Measurements from ENCODE around the gene DPYD.

DPYD gene

GRCh38 chr1:97685360-97685759, 235.5 kb downstream of the DPYD start:
- no peak for DNase-seq

DNA sequence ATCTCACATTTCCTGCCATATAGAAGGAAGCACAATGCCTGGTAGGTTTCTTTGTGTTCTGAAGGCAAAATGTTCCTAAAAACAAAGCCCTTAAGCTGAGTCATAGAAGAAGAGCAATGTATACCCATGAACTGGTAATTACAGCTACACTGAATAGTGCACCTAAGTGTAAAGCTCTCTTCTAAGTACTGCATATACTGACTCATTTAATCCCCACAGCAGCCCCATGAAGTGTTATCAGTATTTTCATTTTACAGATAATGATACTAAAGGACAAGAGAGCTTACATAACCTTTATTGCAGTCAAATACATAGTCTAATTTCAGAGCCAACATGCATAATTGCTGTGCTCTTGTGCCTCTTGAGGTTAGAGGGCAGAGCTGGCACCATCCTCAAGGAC, 239.9 kb downstream of the DPYD start:
- DNase-seq, result no peak

DNA sequence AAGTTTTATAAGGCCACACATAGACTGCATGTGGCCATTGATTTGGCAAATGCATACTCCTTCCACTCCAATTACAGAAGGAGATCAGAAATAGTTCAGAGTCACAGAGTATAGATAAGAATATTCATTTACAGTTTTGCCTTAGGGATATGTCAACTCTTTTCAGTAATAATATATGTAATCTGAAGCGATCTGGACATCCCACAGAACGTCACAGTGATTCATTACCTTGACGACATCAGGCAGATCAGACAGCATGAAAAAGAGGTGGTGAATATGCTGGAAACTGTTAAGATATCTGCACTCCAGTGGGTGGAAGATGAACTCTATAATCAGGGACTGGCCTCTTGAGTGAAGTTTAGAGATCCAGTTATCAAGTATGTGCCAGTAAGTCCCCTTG, 240.4 kb downstream of the DPYD start:
- DNase-seq, result no peak

DNA sequence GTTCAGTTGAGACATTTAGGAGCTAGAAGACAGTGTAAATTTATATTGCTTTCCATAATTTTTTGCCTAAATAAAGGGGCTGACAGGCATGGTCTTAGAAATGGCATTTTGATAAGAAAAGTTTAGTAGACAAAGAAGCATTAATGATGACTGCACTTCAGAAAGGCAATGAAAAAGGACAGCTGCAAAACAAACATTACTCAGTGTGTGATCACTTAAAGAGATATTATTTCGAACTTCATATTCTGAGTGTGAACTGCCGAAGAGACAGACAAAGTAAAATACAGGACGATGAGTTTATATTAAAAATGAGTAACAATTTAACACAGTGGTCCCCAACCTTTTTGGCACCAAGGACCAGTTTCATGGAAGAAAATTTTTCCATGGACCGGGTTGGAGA, 243.1 kb downstream of the DPYD start:
- DNase-seq, result no peak

DNA sequence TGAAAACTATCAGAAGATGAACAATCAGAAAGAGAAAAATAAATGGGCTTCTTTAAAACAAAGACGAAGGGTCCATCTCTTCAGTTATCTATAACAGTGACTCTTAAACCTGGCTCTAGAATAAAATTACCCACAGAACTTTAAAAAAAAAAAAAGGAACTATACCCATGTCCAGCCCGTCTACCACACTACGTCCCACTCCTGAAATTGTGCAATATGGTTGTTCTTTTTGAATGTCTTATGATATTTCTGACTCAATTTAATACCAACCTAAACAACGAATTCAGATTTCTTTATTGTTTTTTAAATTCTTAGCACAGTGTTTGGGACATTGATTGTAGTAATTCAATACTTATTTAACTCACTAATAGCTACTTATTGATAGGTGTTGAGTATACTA, 246.3 kb downstream of the DPYD start:
- DNase-seq, result no peak

- DNase-seq, result peak; percentile 48
Measured at GRCh38 chr1:97668945-97669344, 251.9 kb downstream of the DPYD start.

- no peak for DNase-seq
Measured at GRCh38 chr1:97660431-97661105, 260.3 kb downstream of the DPYD start.

- peak; percentile 56 for DNase-seq
Measured at GRCh38 chr1:97654876-97655585, 265.8 kb downstream of the DPYD start.

- no peak for DNase-seq
Measured at GRCh38 chr1:97651250-97651649, 269.6 kb downstream of the DPYD start.

GRCh38 chr1:97649591-97649990, 271.2 kb downstream of the DPYD start:
- no peak for DNase-seq

DNA sequence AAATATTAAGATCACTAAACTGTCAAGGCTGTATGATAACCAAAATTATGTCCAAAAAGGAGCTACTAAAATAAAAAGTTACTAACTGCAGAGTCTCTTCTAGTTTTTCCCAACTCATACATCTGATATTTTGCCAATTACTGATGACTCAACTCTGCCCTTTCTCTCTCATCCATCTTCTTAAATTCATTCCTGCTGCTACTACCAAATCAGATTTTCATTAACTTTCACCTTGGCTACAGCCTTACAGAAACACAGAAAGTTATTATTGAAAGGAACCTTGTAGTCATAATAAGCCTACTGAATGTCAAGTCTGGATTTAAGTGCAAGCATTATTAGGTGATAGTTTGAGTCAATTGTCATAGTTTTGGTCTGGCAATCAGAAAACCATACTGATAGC, 273.1 kb downstream of the DPYD start:
- DNase-seq, result peak; percentile 66

- no peak for DNase-seq
Measured at GRCh38 chr1:97646071-97646470, 274.8 kb downstream of the DPYD start.

DNA sequence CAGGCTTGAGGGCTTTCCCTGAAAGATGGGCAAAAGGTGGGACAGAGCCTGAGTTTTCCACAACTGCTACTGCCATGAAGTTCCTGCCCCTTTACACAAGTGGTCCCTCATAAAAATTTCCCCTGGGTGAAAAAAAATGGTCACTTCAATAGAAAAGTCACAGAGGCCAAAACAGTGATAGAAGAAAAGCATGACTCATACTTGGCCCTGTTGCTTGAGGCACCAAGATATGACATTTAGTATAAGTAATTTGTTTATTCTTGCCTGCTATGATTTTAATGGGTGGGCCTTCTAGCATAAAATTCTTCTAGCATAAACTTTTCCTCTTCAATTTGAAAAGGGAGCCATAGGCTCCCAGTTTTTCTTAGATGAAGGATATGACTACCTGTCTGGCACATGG, 280.2 kb downstream of the DPYD start:
- DNase-seq, result no peak

DNA sequence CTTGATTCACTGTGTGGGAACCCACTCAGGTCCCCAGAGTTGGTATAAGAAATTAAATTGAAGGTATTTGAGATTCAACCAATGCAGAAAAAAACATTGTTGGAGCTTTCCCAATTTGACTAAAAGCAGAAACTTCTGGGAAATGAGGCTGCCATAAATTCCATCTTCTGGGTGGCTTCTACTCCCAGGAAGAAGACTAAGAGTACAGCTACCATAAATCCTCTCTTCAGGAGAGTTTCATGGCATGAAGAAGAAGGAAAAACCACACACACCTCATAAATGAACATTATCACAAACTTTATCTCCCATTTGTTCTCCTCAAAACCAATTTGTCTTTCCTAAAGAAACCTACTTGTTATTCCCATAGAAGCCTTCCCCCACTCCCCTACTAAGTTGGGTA, 283.9 kb downstream of the DPYD start:
- DNase-seq, result peak; percentile 6

GRCh38 chr1:97634758-97635157, 286.1 kb downstream of the DPYD start:
- DNase-seq, result no peak

- no peak for DNase-seq
Measured at GRCh38 chr1:97632776-97633175, 288.1 kb downstream of the DPYD start.

DNA sequence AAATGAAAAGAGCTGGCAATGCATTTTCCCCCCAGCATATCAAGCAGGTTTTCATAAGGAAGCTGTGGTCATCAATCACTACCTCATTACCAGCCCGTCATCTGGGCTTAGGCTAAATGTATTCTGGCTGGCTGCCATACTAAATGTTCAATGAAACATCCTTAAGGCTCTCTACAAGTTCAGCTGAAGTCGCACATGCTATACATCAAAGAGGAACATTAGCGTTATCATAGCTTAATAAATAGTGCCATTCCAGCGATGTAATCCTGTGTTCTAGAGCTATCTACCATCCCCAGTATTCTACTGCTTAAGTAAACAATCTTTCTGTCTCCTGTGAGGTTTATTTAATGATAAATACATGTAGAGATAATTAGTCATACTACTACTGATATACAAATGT, 288.8 kb downstream of the DPYD start:
- peak; percentile 51 for DNase-seq

- peak; percentile 11 for DNase-seq
Measured at GRCh38 chr1:97630948-97631347, 289.9 kb downstream of the DPYD start.

DNA sequence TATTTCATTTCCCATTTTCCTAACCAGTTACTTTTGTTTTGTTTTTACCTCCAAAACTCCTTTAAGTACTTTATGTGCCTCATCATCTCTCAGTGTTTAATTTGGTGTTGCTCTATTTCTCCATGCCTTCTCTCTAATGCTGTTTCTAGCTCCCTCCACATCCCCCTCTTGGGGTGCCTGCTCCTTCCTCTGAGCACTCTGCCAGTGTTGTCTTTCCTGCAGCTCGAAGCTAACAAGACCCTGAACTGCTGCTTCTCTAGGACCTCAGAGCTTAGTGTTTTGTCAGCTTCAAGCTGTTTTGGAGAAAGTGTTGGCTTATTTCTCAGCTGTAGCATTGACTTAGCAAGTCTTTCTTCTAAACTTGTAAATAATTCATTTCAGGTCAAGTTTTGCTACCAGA, 290.6 kb downstream of the DPYD start:
- DNase-seq, result no peak

- no peak for DNase-seq
Measured at GRCh38 chr1:97623220-97623619, 297.6 kb downstream of the DPYD start.

DNA sequence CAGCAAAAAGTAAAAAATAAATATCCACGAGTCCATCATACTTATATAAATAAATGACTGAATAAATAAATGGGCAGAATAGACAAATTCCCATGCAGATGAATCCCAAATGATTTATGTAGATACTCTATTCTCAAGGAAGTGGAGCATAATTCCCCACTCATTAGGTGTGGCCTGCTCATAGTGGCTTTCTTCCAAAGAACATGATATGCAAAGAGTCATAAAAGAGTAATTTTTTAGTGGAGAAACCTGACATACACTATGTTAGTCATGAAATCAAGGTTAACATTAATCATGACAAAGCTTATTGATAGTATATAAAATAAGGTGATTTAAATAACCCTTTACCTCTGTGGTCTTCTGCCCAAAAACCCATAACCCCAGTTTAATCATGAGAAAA, 298.9 kb downstream of the DPYD start:
- no peak for DNase-seq

DNA sequence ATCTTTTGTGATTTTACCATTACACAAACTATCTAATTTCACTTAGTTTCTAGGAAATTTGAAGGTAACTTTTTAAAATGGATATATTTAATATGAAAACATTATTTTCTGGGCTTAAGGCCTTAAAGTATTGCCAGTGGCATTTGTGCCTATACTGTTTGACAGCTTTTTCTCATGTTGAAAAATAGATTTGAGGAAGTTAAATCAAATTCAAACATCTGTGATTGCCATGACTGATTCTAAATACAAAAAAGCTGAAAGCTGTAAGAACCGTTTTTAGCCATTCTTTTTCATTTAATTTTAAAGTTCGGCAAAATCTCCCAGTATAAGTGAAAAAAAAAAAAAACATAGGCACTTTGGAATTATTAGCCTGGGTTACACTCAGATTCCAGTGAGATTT, 301.1 kb downstream of the DPYD start:
- no peak for DNase-seq

DNA sequence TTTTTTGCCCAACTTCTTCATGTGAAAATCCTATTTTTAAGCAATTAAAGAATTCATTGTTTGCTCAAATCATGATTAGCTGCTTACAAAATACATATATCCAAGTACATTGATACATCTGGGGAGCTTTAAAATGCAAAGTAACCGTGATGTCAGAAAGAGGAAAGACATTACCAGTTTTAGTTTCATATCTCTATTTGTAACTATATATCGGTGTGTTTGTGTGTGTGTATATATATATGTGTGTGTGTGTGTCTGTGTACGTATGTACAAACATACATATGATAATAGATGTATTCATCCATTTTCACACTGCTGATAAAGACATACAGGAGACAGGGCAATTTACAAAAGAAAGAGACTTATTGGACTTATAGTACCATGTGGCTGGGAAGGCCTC, 310.1 kb downstream of the DPYD start:
- DNase-seq, result no peak

DNA sequence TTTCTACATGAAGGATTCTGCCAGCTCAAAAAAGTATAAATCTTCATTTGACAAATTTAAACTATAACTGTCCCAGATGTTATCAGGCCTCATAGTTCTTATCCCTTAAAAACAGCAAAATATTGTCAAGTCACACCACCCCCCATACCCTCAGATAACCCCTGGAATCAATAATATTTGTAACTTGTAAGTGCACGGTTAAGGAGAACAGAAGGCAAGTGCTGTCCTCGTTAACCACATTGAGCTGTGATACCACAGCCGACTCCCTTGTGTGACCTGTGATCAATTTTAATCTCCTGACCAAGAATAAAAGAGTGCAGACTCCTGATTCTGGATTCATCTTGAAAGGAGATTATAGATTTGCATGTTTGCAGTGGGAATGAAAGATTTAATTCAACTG, 310.7 kb downstream of the DPYD start:
- no peak for DNase-seq

GRCh38 chr1:97608272-97608671, 312.6 kb downstream of the DPYD start:
- no peak for DNase-seq

Data from fibroblast of skin of scalp (primary cell).